ENCODE results near the gene TMEM150C. TPM values are rescaled to one million over a fixed set of nuclear protein-coding genes. Genes with fewer than 3 reads are reported as not detected.
"Not testable (repeated sequence)": the region's sequence is repeated elsewhere in the genome, so short reads cannot be mapped to it uniquely, and the experiment has no call there.

The TMEM150C gene
- total RNA-seq, 2 experiments from 2014 or later: not detected

DNA sequence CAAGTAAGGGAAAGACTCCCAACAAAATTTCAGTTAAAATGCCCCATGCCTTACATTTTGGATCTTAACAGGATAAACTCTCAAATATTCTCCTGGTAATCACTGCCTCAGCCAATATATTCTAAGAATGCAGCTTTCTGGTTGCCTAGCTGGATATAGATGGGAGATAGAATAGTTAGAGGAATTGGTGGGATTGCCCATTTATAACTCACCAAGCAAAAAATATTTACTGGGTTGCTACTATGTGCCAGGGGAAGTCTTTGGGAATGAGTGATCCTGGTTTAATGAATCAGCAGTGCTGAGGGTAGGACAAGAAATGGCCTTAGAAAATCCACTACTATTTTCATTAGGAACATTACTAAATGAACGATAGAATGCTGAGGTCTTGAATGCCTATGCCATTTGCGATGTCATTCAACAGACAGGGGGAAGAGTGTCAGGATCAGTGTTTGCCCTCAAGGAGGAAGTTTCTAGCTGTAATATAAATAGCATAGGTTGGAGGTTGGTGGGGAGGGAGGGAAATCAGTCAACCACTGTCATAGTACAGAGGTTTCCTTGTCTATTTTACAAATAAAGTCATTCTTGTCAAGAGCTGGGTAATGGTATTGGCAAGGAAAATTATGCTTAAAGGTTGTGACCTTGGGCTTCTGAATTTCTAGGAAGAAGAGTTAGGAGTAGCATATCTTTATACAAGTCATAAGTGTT is 67.9 kb downstream of the TMEM150C start:
- ATAC-seq (ENCODE audit: low read depth): no peak
- H3K4me1 Mint-ChIP-seq: no peaks in the 10 kb centered on the region

GRCh38 chr4:82491251-82491960 is 70.4 kb downstream of the TMEM150C start:
- Mint-ChIP-seq H3K9me3 (no peaks in the 10 kb centered on the region), H3K4me3 (no peak overlapping the region), H3K27ac (no peak overlapping the region), H3K4me1 (no peaks in the 10 kb centered on the region), H3K27me3 (no peaks in the 10 kb centered on the region), H3K36me3 (no peaks in the 10 kb centered on the region)
- POLR2A ChIA-PET: no interaction called here
- ATAC-seq (ENCODE audit: low read depth) (no peak), DNase-seq (no peak)

More for the DNA sequence above, 67.9 kb downstream of the TMEM150C start:
- POLR2A ChIA-PET: no interaction called here
- no peak overlapping the region for H3K27ac Mint-ChIP-seq
- no peaks in the 10 kb centered on the region for H3K27me3 Mint-ChIP-seq
- DNase-seq: no peak
- no peaks in the 10 kb centered on the region for H3K36me3 Mint-ChIP-seq
- no peak overlapping the region for H3K4me3 Mint-ChIP-seq
- no peaks in the 10 kb centered on the region for H3K9me3 Mint-ChIP-seq

DNA sequence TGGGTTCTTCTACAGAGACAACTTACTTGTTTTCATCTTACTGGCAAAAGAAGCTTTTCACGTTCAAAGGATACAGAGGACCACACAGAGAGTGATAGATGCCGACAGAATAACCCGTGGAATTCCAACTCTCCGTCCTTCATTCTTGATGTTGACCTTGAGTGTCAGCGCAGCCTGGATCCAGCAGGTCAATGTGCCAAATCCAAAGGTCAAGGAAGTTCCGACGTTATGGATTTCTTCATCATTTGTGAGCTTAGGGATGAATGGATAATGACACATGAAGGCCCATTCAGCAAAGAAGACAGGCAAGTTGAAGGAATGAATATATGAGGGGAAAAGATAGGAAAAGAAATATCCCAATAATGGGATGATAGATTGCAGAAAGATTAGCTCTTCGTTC is 71.8 kb downstream of the TMEM150C start:
- H3K27me3 Mint-ChIP-seq: no peaks in the 10 kb centered on the region
- H3K9me3 Mint-ChIP-seq: no peaks in the 10 kb centered on the region
- ATAC-seq (ENCODE audit: low read depth): no peak
- no peaks in the 10 kb centered on the region for H3K4me1 Mint-ChIP-seq
- no peak overlapping the region for H3K27ac Mint-ChIP-seq
- POLR2A ChIA-PET: no interaction called here
- no peak for DNase-seq
- H3K4me3 Mint-ChIP-seq: no peak overlapping the region
- H3K36me3 Mint-ChIP-seq: peaks cover under 1% of the 10 kb centered on the region

DNA sequence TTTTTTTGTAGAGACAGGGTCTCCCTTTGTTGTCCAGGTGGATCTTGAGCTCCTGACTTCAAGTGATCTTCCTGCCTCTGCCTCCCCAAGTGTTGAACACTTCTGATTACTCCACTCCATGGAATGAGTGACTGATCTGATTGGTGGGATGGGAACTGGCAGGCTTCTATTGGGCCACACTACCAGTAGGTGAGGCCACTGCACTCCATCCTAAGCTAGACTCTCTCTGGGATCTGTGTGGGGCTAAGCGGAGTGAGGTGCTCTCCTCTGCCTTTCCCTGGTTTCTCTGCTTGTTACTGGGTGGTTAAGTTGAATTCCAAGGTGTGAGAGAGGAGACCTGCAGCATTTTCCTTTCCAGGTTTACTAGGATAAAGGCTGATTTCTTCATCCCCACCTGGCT is 72.7 kb downstream of the TMEM150C start:
- H3K4me3 Mint-ChIP-seq: no peak overlapping the region
- POLR2A ChIA-PET: no interaction called here
- no peak overlapping the region for H3K27ac Mint-ChIP-seq

DNA sequence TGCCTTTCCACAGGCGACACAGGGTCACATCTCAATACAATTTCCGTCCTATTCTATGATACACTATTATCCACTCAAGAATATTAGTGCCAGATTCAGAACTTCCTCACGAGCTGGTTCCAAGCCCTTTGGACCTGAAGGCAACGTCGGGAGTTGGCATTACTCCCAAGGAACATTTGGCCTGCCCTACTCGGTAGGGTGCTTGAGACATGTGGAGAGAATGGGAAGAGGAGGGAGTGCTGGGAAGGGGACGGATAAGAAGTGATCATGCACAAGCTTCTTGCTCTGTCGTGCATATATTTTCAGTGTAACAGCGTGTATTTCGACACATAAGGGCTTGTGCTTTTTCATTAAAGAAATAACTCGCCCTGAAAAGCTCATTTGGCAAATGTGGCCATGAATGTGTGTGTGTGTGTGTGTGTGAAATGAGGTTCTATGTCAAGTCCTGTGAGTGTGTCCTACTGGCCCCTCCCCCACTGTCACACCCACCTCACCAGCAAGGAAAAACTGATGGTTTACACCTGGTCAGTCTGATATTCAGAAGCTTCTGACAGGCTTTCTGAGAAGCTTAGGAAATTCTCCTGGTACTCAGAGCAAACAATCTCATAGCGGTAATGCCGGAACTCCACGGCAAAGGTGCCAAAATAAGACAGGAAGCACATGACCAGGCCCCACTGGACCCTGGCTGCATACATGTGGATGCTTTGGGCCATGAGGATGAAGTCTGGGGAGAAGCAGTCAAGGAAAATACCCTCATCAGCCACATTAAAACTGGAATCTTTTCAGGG is 76.6 kb downstream of the TMEM150C start:
- DNase-seq: no peak

More for the DNA sequence above, 72.7 kb downstream of the TMEM150C start:
- no peak for ATAC-seq (ENCODE audit: low read depth)
- H3K4me1 Mint-ChIP-seq: peaks cover 2% of the 10 kb centered on the region
- no peaks in the 10 kb centered on the region for H3K27me3 Mint-ChIP-seq
- no peak for DNase-seq
- H3K36me3 Mint-ChIP-seq: peaks cover 4% of the 10 kb centered on the region
- H3K9me3 Mint-ChIP-seq: no peaks in the 10 kb centered on the region

DNA sequence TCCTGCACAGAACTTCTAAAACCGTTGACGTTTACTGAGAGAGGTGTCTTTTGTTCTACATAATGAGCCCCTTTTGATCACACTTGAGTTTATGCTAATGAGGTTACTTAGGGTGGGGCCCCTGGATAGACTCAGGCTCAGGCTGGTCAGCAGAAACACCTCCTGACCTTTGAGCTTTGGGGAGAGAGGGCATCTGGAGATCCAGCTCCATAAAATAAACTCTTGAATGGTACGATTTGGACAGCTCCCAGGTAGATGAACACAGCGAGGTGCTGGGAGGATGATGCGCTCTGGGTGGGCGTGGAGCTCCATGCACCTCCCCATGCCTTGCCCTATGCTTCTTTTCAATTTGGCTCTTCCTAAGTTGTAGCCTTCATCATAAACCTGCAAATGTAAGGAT is 79.4 kb downstream of the TMEM150C start:
- DNase-seq (no peak), ATAC-seq (ENCODE audit: low read depth) (no peak)
- Mint-ChIP-seq H3K9me3 (no peaks in the 10 kb centered on the region), H3K4me1 (peaks cover 2% of the 10 kb centered on the region), H3K27ac (no peak overlapping the region), H3K27me3 (no peaks in the 10 kb centered on the region), H3K36me3 (peaks cover 8% of the 10 kb centered on the region), H3K4me3 (no peak overlapping the region)
- POLR2A ChIA-PET: no interaction called here

More for the DNA sequence above, 76.6 kb downstream of the TMEM150C start:
- ATAC-seq (ENCODE audit: low read depth): no peak
- Mint-ChIP-seq H3K27ac (no peak overlapping the region), H3K9me3 (no peaks in the 10 kb centered on the region), H3K4me1 (peaks cover 2% of the 10 kb centered on the region), H3K27me3 (no peaks in the 10 kb centered on the region), H3K4me3 (no peak overlapping the region), H3K36me3 (peaks cover 8% of the 10 kb centered on the region)
- POLR2A ChIA-PET: interaction anchor here (0.5 to 0.7 kb wide), 2 partner anchors 46 to 178 kb away, joined by 3 to 4 read pairs; no protein-coding TSS in a partner anchor

DNA sequence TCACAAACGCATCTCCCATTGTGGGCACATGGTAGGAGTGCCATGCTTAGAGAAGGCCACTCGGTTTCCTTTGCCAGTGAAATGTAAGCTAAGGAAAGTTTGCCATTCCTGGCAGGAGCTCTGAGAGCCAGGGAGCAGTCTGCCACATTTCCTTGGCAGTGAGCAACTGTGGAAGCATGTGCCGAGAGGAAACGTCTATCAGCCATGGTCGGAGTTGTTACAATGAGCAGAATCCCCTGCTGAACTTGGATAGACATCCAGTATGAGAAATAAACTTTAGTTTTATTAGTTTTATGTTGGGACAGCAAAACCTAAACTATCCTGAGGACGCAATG is 80.3 kb downstream of the TMEM150C start:
- ATAC-seq (ENCODE audit: low read depth): no peak
- Mint-ChIP-seq H3K27me3 (no peaks in the 10 kb centered on the region), H3K36me3 (peaks cover 8% of the 10 kb centered on the region), H3K27ac (no peak overlapping the region), H3K9me3 (no peaks in the 10 kb centered on the region), H3K4me3 (no peak overlapping the region), H3K4me1 (peaks cover 2% of the 10 kb centered on the region)
- no peak for DNase-seq
- POLR2A ChIA-PET: no interaction called here

- POLR2A ChIA-PET: no interaction called here
- no peak overlapping the region for H3K4me3 Mint-ChIP-seq
- no peaks in the 10 kb centered on the region for H3K9me3 Mint-ChIP-seq
- peaks cover 2% of the 10 kb centered on the region for H3K4me1 Mint-ChIP-seq
- ATAC-seq (ENCODE audit: low read depth) (no peak), DNase-seq (no peak)
- no peak overlapping the region for H3K27ac Mint-ChIP-seq
- no peaks in the 10 kb centered on the region for H3K27me3 Mint-ChIP-seq
- peaks cover 8% of the 10 kb centered on the region for H3K36me3 Mint-ChIP-seq
These were observed 80.8 kb downstream of the TMEM150C start for GRCh38 chr4:82480771-82481505.

DNA sequence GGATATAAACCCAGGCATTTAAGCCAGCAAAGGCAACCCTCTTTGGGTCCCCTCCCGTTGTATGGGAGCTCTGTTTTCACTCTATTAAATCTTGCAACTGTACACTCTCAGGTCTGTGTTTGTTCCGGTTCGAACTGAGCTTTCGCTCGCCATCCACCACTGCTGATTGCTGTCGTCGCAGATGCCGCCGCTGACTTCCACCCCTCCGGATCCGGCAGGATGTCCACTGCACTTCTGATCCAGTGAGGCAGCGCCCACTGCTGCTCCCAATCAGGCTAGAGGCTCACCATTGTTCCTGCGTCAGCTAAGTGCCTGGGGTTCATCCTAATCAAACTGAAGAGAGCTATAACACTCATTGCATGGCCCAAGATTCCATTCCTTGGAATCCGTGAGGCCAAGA is 82.2 kb downstream of the TMEM150C start:
- no peaks in the 10 kb centered on the region for H3K9me3 Mint-ChIP-seq
- H3K4me1 Mint-ChIP-seq: peaks cover 2% of the 10 kb centered on the region
- H3K36me3 Mint-ChIP-seq: peaks cover 8% of the 10 kb centered on the region
- H3K27me3 Mint-ChIP-seq: peaks cover 3% of the 10 kb centered on the region
- no peak for DNase-seq
- no peak overlapping the region for H3K4me3 Mint-ChIP-seq
- no peak for ATAC-seq (ENCODE audit: low read depth)
- H3K27ac Mint-ChIP-seq: no peak overlapping the region
- POLR2A ChIA-PET: no interaction called here

DNA sequence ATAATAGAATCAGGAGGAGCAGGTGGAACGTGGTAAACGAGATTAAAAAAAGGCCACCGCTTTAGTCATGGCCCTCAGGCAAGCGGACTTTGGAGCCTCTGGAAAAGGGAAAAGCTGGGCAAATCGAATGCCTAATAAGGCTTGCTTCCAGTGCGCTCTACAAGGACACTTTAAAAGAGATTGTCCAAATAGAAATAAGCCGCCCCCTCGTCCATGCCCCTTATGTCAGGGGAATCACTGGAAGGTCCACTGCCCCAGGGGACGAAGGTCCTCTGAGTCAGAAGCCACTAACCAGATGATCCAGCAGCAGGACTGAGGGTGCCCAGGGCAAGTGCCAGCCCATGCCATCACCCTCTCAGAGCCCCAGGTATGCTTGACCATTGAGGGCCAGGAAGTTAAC is 84.3 kb downstream of the TMEM150C start:
- POLR2A ChIA-PET; DNase-seq; H3K4me3 Mint-ChIP-seq; ATAC-seq (ENCODE audit: low read depth); H3K4me1 Mint-ChIP-seq; H3K27me3 Mint-ChIP-seq; H3K36me3 Mint-ChIP-seq; H3K27ac Mint-ChIP-seq; H3K9me3 Mint-ChIP-seq: not testable (repeated sequence)

GRCh38 chr4:82475931-82476330 is 85.9 kb downstream of the TMEM150C start:
- H3K4me1 Mint-ChIP-seq; H3K36me3 Mint-ChIP-seq; H3K27me3 Mint-ChIP-seq; H3K4me3 Mint-ChIP-seq; ATAC-seq (ENCODE audit: low read depth); DNase-seq; H3K9me3 Mint-ChIP-seq; H3K27ac Mint-ChIP-seq; POLR2A ChIA-PET: not testable (repeated sequence)

- H3K27ac Mint-ChIP-seq: no peak overlapping the region
- peaks cover 2% of the 10 kb centered on the region for H3K36me3 Mint-ChIP-seq
- no peak for ATAC-seq (ENCODE audit: low read depth)
- no peak overlapping the region for H3K4me3 Mint-ChIP-seq
- no peaks in the 10 kb centered on the region for H3K4me1 Mint-ChIP-seq
- POLR2A ChIA-PET: no interaction called here
- no peak for DNase-seq
- peaks cover 3% of the 10 kb centered on the region for H3K27me3 Mint-ChIP-seq
- H3K9me3 Mint-ChIP-seq: no peaks in the 10 kb centered on the region
These were observed 88.1 kb downstream of the TMEM150C start for GRCh38 chr4:82473621-82474164.

DNA sequence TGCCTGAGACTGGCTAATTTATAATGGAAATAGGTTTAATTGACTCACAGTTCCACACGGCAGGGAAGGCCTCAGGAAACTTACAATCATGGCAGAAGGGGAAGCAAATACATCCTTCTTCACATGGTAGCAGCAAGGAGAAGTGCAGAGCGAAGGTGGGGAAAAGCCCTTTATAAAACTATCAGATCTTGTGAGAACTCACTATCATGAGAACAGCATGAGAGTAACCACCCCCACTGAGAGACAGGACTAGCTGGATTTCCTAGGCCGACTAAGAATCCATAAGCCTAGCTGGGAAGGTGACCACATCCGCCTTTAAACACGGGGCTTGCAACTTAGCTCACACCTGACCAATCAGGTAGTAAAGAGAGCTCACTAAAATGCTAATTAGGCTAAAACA is 88.7 kb downstream of the TMEM150C start:
- ATAC-seq (ENCODE audit: low read depth); H3K4me1 Mint-ChIP-seq; H3K9me3 Mint-ChIP-seq; DNase-seq; H3K27ac Mint-ChIP-seq; H3K27me3 Mint-ChIP-seq; H3K4me3 Mint-ChIP-seq; POLR2A ChIA-PET; H3K36me3 Mint-ChIP-seq: not testable (repeated sequence)

All from activated naive CD8-positive, alpha-beta T cell treated with anti-CD3 and anti-CD28 coated beads, Interleukin-2, amount 10 ng/mL, durations not matched to agents 7 days and 5 days (primary cell).